ENCODE measurements around the gene VPS45. TPM values are rescaled to one million over a fixed set of nuclear protein-coding genes. Genes with fewer than 3 reads are reported as not detected.
"Not testable (repeated sequence)": the region's sequence is repeated elsewhere in the genome, so short reads cannot be mapped to it uniquely, and the experiment has no call there.

VPS45 gene
- polyA plus RNA-seq (ENCODE audit: insufficient read length), result 81.8 TPM
- long read RNA-seq, donor 1, transcript VPS45-204 (5 exons, 636 nt), result major isoform, 5 of 31 reads
- long read RNA-seq, donor 1, transcript VPS45-202 (15 exons, 2,790 nt), result major isoform, 5 of 31 reads
- long read RNA-seq, donor 1, partial matches to known transcripts, result 19 of 31 reads
- long read RNA-seq, donor 1, other reads (novel, unspliced or antisense), result 0 of 31 reads
- long read RNA-seq, donor 2, transcript VPS45-202 (15 exons, 2,790 nt), result major isoform, 12 of 29 reads
- long read RNA-seq, donor 2, partial matches to known transcripts, result 9 of 29 reads
- long read RNA-seq, donor 2, other reads (novel, unspliced or antisense), result 0 of 29 reads
- long read RNA-seq, donor 3, transcript VPS45-202 (15 exons, 2,790 nt), result major isoform, 9 of 23 reads
- long read RNA-seq, donor 3, partial matches to known transcripts, result 10 of 23 reads
- long read RNA-seq, donor 3, other reads (novel, unspliced or antisense), result 0 of 23 reads
- long read RNA-seq, donor 4, partial matches to known transcripts, result 0 of 1 reads
- long read RNA-seq, donor 4, other reads (novel, unspliced or antisense), result 0 of 1 reads
- long read RNA-seq, donor 5, transcript VPS45-202 (15 exons, 2,790 nt), result major isoform, 15 of 31 reads
- long read RNA-seq, donor 5, partial matches to known transcripts, result 5 of 31 reads
- long read RNA-seq, donor 5, other reads (novel, unspliced or antisense), result 0 of 31 reads
- long read RNA-seq, donor 6, transcript VPS45-202 (15 exons, 2,790 nt), result major isoform, 12 of 17 reads
- long read RNA-seq, donor 6, partial matches to known transcripts, result 0 of 17 reads
- long read RNA-seq, donor 6, other reads (novel, unspliced or antisense), result 0 of 17 reads
- long read RNA-seq, donor 7, transcript VPS45-202 (15 exons, 2,790 nt), result major isoform, 9 of 24 reads
- long read RNA-seq, donor 7, transcript VPS45-204 (5 exons, 636 nt), result minor isoform, 6 of 24 reads
- long read RNA-seq, donor 7, partial matches to known transcripts, result 0 of 24 reads
- long read RNA-seq, donor 7, other reads (novel, unspliced or antisense), result 0 of 24 reads
- long read RNA-seq, donor 8, partial matches to known transcripts, result 0 of 7 reads
- long read RNA-seq, donor 8, other reads (novel, unspliced or antisense), result 0 of 7 reads

GRCh38 chr1:150067184-150068108 is at the start of gene VPS45:
Gene VPS45 (plus strand): TSS chr1:150067776. CDS start chr1:150067858, 82 bp downstream.
- peak; percentile 92 for DNase-seq

DNA sequence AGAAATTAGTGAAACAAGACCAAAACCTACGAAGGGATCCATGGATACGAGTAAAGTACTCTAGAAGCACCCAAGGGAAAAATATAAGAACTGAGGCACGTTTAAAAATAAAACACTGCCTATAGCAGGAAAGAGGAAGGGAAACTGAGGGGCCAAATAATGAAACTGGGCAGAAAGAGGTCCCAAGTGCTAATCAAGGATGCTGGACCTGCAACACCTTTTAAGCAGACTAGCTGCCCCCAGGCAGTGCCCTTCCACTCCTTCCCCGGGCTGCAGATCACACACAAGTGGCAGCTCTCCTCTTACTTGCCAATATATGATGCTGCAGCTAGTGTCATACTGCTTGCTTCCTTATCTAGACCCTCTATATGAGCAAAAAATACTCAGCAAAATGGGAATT is 49.4 kb upstream of the VPS45 start:
- DNase-seq, result no peak

- no peak for DNase-seq
Measured at GRCh38 chr1:150020711-150021110, 46.9 kb upstream of the VPS45 start.

DNA sequence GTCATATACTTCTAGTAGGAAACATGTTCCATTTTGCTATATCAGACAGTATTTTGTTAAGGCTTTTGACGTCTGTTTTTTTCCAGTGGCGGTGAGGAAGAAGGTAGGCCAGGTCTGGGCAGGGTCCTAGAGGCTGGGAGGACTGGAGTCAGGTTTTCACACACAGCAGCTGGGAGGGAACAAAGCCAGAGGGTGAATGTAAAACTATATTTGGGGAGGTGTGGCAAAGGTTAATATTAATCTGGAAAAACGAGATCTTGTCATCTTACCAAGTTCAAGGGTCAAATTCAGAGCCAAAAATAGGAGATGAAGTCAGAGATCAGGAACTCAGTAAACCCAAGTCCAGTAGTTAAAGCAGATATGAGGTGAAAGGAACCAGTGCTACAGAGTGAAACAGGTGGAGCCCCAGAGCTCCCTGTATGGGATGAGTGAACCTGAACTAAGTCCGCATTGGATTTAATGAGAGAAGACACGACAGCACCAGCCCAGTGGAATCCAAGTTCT is 46.3 kb upstream of the VPS45 start:
- no peak for DNase-seq

GRCh38 chr1:150022357-150022756 is 45.2 kb upstream of the VPS45 start:
- DNase-seq, result no peak

- DNase-seq, result no peak
Measured at GRCh38 chr1:150024156-150024555, 43.4 kb upstream of the VPS45 start.

DNA sequence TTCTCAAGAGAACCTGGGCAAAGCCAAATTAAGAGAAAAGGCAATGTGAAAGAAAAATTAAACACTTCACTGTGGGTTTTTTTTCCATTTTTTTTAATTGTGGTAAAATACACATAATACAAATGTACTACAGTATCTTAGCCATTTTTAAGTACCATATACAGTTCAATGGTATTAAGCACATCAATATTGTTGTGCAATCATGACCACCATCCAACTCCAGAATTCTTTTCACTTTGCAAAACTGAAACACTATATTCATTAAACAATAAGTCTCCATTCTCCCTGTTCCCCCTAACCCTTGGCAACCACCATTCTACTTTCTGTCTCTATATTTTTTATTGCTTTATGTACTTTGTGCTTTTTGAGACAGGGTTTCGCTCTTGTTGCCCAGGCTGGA is 39.3 kb upstream of the VPS45 start:
- no peak for DNase-seq

- DNase-seq, result no peak
Measured at GRCh38 chr1:150034336-150034735, 33.2 kb upstream of the VPS45 start.

DNA sequence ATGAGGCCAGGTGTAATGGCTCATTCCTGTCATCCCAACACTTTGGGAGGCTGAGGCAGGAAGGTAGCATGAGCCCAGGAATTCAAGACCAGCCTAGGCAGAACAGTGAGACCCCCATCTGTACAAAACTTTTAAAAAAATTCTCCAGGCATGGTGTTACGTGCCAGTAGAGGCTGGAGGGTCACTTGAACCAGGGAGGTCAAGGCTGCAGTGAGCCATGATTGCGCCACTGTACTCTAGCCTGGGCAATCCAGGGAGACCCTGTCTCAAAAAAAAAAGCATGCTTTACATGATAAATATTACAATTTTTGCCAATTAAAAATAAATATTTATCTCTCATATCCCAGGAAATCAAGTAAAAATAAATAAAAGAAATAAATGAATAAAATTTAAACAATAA is 17.6 kb upstream of the VPS45 start:
- no peak for DNase-seq

DNA sequence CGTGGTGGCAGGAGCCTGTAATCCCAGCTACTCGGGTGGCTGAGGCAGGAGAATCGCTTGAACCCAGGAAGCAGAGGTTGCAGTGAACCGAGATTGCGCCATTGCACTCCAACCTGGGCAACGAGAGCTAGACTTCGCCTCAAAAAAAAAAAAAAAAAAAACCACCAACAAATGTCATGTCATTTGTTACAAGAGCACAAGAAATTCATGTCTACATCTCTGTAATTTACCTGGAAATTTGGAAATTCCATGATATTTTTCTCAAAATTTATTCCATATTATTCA is 16.5 kb upstream of the VPS45 start:
- no peak for DNase-seq

- DNase-seq, result not testable (repeated sequence)
Measured at GRCh38 chr1:150051905-150052412, 15.6 kb upstream of the VPS45 start.

- DNase-seq, result no peak
Measured at GRCh38 chr1:150053926-150054325, 13.7 kb upstream of the VPS45 start.

- DNase-seq, result not testable (repeated sequence)
Measured at GRCh38 chr1:150055507-150055906, 12.1 kb upstream of the VPS45 start.

- DNase-seq, result no peak
Measured at GRCh38 chr1:150056407-150056806, 11.2 kb upstream of the VPS45 start.

DNA sequence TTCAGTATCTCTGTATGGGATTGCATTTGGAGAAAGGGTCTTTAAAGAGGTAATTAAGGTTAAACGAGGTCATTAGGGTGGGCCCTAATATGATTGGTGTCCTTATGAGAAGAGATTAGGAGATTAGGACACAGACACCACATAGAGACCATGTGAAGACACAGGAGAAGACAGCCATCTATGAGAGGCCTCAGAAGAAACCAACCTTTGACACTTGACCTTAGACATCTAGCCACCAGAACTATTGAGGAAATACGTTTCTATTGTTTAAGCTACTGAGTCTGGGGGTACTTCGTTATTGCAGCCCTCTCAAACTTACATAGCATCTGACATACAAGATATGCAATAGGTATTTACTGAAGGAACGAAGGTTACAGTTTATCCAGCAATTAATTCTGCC is 7.3 kb upstream of the VPS45 start:
- no peak for DNase-seq

GRCh38 chr1:150061632-150062101 is 5.9 kb upstream of the VPS45 start:
- no peak for DNase-seq

DNA sequence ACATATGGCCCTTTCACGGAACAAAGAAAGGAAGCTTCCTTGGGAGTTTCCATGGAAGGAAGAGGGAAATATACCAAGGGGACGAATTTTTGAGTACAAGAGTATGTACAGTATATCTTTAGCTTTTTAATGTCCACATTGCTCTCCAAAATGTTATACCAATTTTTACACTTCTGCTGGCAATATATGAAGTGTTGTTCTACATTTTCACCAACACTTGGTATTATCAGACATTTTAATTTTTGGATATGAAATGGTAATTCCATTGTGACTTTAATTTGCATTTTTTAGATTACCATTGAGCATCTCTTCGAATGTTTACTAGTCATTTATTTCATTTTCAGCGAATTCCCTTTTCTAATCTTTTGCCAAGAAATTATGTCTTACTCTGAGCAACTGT is 5.5 kb upstream of the VPS45 start:
- DNase-seq, result no peak

DNA sequence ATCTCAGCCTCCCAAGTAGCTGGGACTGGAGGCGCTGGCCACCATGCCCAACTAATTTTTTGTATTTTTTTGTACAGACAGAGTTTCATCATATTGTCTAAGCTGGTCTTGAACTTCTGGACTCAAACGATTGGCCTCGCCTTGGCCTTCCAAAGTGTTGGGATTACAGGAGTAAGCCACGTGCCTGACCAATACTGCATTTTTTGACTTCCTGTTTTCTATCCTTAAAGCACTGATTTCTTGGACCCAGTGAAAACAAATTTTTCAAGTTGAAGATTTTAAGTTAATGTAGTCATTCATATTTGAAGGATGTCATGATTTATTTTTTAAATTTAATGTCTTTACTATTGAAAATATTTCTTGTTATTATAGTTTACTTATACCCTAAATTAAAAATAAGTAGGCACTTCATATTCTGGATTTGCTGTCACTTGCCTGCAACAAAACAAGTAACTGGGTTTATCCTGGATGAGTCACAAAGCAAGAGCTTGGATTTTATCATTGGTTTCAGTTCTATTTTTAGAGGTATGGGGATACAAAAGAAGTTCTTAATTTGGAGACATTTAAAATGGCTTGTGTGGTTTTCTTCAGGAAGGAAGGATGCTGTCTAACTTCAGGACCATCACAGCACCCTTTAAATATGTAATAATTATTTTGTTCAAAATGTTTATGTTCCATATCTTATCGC is 2.2 kb upstream of the VPS45 start:
- DNase-seq, result no peak

DNA sequence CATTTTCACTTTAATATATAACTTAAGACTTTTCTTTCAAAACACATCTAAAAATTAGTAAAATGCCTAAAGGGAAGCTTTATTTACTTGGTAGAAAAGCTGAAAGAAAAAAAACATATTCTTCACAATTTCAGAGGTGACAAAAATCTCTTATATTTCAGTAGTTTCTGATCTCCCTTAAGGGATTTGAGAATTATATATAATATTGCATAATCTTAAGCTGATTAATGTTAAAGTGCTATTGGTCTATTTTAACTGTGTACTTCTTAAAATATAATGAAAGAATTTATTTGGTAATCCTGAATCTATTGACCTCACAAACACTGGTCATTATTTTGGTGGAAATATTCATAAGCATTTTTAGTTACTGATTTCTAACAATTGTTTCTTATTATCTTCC is 1.2 kb upstream of the VPS45 start:
- DNase-seq, result no peak

- DNase-seq, result no peak
Measured at GRCh38 chr1:150066838-150067183, 765 bp upstream of the VPS45 start.

GRCh38 chr1:150068109-150068435 is 496 bp downstream of the VPS45 start:
- no peak for DNase-seq

Data from left kidney (tissue), 8 donors.